Measurements from ENCODE around the gene CEMIP2.
"Not testable (repeated sequence)": the region's sequence is repeated elsewhere in the genome, so short reads cannot be mapped to it uniquely, and the experiment has no call there.

Gene CEMIP2

GRCh38 chr9:71672573-71672972 is 95.7 kb downstream of the CEMIP2 start:
- no peak for DNase-seq

DNA sequence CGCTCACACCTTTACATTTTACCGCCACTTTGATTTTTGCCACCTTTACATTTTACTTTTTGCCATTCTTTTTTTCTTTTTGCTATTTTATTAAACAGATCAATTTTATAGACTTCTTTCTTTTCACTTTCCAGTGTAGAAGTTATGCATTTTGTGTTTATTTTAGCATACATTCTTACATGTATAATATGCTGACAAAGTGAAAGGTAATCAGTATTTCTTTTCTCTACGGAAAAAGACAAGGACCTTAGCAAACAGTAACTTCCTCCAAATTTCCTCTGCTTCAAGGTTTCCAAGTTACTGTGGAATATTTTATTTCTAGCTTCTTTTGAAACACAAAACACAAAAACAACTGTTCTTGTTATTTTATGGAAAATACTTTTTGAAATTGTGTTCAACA is 97.0 kb downstream of the CEMIP2 start:
- DNase-seq = no peak

DNA sequence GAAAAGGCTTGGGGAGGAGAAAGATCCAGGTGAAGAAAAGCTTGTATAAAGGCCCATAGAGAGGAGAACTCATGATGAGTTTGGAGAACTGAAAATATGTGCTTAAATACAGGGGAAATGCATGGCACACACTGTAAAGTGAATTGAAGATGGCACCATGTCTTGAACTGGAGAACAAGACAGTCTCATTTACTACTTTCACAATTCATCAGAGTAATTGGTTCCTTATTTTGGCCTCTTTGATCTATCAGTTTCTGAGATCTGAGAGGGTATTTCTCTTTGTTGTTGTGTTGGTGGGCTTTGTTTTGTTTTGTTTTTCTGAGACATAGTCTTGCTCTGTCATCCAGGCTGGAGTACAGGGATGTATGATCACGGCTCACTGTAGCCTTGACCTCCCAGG is 98.2 kb downstream of the CEMIP2 start:
- no peak for DNase-seq

DNA sequence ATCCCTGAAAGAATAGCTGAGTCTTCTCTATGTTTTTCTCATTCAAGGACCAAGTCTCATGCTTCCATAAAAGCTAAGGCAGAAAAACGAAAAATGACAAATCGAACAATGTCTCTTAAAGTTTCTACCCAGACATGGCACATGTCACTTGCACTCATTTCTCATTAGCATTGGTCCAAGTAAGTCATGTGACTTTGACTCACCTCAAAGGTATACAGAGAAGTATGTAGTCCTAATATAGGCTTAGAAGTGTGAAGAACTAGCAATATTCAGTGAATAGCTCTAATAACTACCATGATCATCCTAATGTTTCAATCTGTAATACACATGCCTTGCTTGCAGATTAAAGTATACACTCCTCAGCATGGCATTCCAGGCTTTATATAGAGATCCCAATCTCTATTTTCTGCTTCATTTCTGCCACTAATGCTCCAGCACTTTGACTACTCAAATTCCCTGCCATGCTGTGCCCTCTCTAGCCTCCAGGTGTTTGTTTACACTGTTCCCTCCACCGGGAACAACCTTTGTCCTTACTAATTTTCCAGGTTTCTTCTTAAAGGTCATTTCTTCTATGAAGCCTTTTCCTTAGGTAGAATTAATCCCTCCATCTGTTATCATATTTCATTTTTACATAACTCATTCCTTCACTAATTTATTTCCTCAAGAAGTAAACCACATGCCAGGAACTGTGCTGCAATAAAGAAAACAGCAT is 98.9 kb downstream of the CEMIP2 start:
- no peak for DNase-seq

- no peak for DNase-seq
Observed at GRCh38 chr9:71668717-71669116, 99.6 kb downstream of the CEMIP2 start.

- no peak for DNase-seq
Observed at GRCh38 chr9:71665247-71665646, 103.1 kb downstream of the CEMIP2 start.

- DNase-seq = no peak
Observed at GRCh38 chr9:71664566-71664965, 103.7 kb downstream of the CEMIP2 start.

DNA sequence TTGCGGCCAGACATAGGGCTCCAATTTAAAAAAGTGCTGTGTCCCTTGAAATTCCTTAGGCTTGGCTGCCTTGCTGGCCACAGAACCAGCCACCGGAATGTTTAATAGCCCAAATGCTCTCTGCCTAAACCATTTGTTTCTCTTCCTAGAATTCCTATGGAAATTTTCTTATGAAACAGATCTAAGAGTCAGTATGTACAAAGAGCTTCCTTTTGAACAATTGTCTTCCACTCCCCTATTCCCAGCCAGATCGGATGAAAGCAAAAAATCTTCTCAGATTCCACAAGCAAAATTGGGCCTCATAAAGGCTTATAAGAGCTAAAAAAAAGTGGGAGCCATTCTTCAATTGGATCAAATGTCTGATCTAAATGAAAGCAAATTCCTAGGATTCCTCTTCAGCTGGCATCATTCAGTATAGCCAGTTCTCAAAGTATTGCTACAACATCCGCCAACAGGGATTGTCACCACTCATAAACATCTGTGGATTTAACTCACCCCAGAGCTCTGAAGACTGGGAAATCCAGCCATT is 104.3 kb downstream of the CEMIP2 start:
- no peak for DNase-seq

DNA sequence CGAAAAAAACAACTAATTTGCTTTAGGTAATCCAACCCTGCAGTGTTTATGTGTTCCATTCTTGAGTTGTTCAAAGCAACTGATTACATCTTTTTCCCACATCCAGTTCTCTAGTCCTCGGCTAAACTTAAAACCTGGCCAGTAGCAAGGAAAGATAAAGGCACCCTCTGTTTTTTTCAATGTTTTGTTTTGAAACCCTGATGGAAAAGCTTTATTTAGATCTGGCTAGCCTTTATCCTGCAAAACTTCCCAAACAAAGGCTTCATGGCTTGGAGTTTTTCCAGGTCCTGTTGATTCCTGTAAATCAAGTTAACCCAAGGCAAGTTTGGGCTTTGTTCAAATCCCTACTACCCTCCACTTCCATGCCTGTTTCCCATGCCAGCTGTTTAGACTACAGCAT is 105.1 kb downstream of the CEMIP2 start:
- no peak for DNase-seq

- no peak for DNase-seq
Observed at GRCh38 chr9:71662082-71662481, 106.2 kb downstream of the CEMIP2 start.

GRCh38 chr9:71657276-71657675 is 111.0 kb downstream of the CEMIP2 start:
- DNase-seq = not testable (repeated sequence)

DNA sequence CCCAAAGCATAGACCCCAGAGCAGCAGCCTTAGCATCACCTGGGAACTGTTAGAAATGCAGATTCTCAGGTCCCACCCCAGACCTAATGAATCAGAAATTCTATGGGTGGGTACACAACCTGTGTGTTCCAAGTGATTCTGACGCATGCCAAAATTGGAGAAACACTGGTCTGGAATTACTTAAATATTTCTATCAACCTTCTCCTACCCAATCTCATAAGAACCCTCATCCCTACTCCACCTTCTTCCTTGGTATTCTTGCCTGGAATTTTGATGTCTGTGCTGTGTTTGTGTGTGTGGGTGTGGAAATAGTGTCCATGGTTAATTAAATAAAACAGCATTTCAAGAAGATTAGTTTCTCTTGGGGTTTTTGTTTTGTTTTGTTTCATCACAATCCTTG is 111.8 kb downstream of the CEMIP2 start:
- DNase-seq = no peak

DNA sequence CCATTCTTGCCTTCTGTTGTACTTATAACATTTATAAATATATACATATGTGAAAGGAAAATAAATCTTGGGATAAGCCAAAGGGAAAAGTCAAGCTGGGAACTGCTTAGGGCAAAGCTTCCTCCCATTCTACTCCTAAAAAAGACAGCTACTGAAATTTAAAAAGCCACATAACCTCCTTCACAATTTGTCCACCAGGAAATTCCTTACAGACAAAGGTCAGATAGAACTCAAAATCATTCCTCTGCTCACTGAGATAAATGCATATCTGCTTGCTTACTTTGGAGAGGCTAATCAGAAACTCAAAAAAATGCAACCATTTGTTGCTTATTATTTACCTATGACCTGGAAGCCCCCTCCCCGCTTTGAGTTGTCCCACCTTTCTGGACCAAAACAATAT is 112.5 kb downstream of the CEMIP2 start:
- no peak for DNase-seq

DNA sequence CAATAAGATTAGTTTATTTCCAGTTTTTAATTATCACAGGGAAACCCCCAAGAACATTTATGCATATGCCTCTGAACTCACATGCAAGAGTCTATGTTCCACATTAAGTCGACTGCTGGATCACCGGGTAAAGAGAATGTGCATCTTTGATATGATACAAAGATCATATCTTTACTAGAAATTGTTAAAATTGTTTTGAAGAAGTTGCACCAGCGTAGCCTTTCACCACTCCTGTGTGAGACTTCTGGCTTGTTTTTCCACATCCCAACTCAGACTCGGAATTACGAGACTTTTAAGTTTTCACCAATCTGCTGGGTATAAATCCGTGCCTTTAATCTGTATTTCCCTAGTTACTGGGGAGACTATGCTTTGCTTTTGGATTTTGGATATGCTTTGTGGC is 113.2 kb downstream of the CEMIP2 start:
- DNase-seq = no peak

DNA sequence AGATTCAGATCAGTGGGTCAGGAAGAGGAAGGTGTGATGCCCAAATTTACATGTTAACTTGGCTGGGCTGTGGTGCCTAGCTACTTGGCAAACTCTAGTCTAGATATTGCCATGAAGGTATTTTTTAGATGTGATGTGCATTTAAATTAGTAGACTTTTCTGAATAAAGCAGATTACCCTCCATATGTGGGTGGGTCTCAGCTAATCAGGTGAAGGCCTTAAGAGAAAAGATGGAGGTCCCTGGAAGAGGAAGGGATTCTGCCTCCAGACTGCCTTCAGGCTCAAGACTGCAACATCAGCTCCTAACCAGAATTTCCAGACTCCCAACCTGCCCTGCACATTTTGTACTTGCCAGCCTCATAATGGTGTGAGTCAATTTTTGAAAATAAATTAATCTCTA is 115.8 kb downstream of the CEMIP2 start:
- no peak for DNase-seq

DNA sequence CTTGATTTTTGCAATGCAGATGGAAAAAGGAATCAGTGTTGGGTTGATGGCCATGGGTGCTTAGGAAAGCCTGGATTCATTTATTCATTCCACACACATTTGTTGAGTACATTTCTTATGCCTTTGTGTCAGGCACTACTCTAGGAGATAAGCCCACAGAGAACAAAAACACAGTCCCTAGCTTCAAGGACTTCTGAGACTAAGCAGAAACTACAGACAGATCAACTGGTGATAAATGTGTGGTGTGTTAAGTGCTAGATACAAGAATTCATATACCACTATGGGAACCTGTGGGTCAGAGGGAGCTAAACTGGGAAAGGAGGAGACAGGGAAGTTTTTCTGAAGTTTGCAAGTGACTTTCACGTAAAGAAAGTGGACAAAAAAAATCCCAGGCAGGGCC is 119.9 kb downstream of the CEMIP2 start:
- DNase-seq = no peak

DNA sequence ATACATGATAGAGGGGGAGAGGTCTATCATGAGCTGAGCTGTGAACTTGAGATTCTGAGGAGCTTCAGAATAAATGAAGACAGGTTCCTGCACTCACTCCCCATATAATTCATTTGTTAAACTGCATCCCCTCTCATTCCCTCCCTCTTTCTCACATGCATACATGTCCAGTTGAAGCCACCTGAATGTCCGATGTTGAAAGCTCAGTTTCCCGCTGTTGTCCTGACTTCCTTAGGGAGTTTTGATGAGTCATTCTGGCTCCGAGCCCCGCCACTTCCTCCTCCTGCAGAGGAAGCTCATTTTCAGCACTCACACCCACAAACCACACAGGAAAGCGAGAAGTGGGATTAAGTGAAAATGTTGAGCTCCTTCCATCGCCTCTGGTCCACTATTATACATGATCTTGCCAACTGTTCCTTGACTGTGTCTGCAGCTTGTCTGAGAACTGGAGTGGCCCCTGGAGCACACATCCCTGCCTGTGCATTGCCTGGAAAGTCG is 121.2 kb downstream of the CEMIP2 start:
- peak; percentile 24 for DNase-seq

DNA sequence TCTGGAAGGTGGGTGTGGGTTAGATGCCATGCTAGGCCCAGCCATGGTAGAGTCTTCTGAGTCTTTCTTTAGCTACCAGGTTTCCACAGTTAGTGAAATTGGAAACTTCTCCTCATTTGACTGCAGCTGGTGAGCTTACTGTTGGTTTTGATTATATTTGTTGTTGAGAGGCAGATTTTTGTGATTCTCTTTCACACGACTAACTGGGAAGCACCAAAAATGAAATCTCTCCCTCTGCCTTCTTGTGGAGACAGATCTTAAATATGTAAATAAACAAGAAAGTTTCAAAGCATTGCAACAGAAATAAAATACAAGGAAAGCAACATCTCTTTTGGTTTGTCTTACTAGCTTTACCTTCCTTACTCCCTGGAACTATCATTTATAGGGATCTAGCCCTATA is 122.2 kb downstream of the CEMIP2 start:
- no peak for DNase-seq

DNA sequence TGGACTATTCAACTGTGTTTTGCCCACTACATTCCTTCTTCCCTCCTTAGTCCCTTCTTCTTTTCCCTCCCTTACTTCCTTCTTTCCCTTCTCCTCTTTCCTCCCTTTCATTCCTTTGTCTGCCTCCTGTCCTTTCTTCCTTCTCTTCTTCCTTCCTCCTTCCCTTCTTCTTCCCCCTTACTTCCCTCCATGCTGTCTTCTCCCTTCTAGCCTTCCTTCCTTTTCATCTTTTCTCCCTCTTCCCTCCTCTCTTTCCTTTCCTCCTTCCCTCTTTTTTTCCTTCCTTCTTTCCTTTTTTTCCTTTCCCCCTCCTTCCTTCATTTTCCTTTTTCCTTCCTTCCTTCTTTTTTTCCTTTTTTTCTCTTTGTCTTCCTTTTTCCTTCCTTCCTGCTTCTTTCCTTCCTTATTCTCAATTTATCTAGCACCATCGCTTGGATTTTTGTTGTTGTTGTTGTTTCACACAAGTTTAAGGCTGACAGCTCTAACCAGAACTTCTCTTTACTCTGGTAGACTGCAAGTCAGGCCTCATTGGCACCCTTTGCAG is 123.4 kb downstream of the CEMIP2 start:
- no peak for DNase-seq

- no peak for DNase-seq
Observed at GRCh38 chr9:71643330-71643729, 125.0 kb downstream of the CEMIP2 start.

DNA sequence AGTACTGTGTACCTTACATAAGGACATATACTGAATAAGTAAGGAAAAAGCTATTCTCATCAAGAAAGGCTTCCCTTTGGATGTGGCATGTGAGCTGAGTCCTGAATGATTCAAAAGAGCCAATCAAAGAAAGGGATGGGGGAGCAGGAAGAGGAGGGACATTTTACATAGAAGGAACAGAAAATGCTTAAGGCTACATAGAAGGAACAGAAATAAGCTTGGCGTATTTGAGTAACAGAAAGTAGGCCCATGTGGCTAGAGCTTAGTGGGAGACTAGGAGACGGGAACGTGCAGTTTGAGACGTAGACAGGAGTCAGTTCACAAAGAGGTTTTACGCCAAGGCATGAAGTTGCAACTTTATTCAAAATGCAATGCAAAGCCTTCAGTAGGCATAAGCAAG is 126.3 kb downstream of the CEMIP2 start:
- DNase-seq = no peak

- DNase-seq = peak; percentile 58
Observed at GRCh38 chr9:71638627-71639026, 129.7 kb downstream of the CEMIP2 start.

- no peak for DNase-seq
Observed at GRCh38 chr9:71637926-71638325, 130.4 kb downstream of the CEMIP2 start.

DNA sequence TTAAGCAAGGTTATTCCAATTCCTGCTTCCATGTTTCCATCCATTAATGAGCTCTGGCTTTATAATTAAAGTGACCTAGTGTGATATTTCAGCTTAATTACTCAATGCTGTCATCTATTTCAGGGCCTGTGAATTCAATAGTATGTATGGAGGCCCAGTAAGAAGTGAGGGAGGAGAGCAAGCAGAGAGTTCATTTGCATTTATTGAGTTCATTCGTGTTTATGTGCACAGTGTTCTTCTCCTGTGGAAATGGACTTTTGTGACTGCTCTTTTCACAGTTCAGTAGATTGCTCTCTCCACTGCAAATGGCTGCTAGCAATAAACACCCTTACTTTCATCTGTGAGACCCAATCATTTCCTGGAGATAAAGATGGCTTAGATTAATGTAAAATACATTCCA is 130.9 kb downstream of the CEMIP2 start:
- no peak for DNase-seq
